Measurements from ENCODE around the gene DPYSL4. TPM values are rescaled to one million over a fixed set of nuclear protein-coding genes. Genes with fewer than 3 reads are reported as not detected.

DPYSL4 gene
- total RNA-seq, 1 donor from 2014 or later, result 26.1 TPM

- no peak overlapping the region for H3K27ac ChIP-seq (ENCODE audit: low read depth, low read length)
- Mint-ChIP-seq H3K27ac (ENCODE audit: unreplicated experiment) (no peak overlapping the region), H3K9me3 (ENCODE audit: unreplicated experiment) (no peaks in the 10 kb centered on the region), H3K4me3 (ENCODE audit: unreplicated experiment) (no peak overlapping the region), H3K27me3 (ENCODE audit: low read depth, unreplicated experiment) (peaks cover 20% of the 10 kb centered on the region), H3K36me3 (ENCODE audit: low read depth, unreplicated experiment) (no peaks in the 10 kb centered on the region), H3K4me1 (ENCODE audit: low read depth, unreplicated experiment) (no peaks in the 10 kb centered on the region)
- H3K36me3 ChIP-seq (ENCODE audit: insufficient read depth, low read length), result no peaks in the 10 kb centered on the region
- DNase-seq (ENCODE audit: low read depth) (no peak), FAIRE-seq (no peak)
- TF ChIP-seq EZH2 (IDR thresholded peaks at IDR 0.05; ENCODE audit: insufficient read depth, low read length), result no peak
- TF ChIP-seq CTCF (IDR thresholded peaks at IDR 0.05; ENCODE audit: insufficient read depth, low read depth, low read length), result no peak
- H3K79me2 ChIP-seq (ENCODE audit: insufficient read depth, low read length), result no peaks in the 10 kb centered on the region
- no peaks in the 10 kb centered on the region for H3K9me3 ChIP-seq (ENCODE audit: insufficient read depth, low read depth, low read length)
- H3K4me1 ChIP-seq (ENCODE audit: insufficient read depth, low read length), result no peaks in the 10 kb centered on the region
- no peak overlapping the region for H2AFZ ChIP-seq (ENCODE audit: low read depth, low read length)
- H3K9ac ChIP-seq (ENCODE audit: low read length), result no peak overlapping the region
- H3K27me3 ChIP-seq (ENCODE audit: insufficient read depth, low read length), result no peaks in the 10 kb centered on the region
- H4K20me1 ChIP-seq (ENCODE audit: insufficient read depth, low read length), result no peaks in the 10 kb centered on the region
- H3K4me2 ChIP-seq (ENCODE audit: low read length), result no peak overlapping the region
- no peak overlapping the region for H3K4me3 ChIP-seq (ENCODE audit: insufficient read depth, low read depth, low read length)
Observed at GRCh38 chr10:132152896-132153580, 33.7 kb upstream of the DPYSL4 start.

- H3K27me3 Mint-ChIP-seq (ENCODE audit: low read depth, unreplicated experiment), result peaks cover 19% of the 10 kb centered on the region
- no peaks in the 10 kb centered on the region for H3K9me3 Mint-ChIP-seq (ENCODE audit: unreplicated experiment)
- no peaks in the 10 kb centered on the region for H3K79me2 ChIP-seq (ENCODE audit: insufficient read depth, low read length)
- no peak overlapping the region for H3K9ac ChIP-seq (ENCODE audit: low read length)
- TF ChIP-seq CTCF (IDR thresholded peaks at IDR 0.05; ENCODE audit: insufficient read depth, low read depth, low read length), result no peak
- H3K27ac Mint-ChIP-seq (ENCODE audit: unreplicated experiment), result no peak overlapping the region
- no peaks in the 10 kb centered on the region for H3K4me1 Mint-ChIP-seq (ENCODE audit: low read depth, unreplicated experiment)
- no peaks in the 10 kb centered on the region for H3K9me3 ChIP-seq (ENCODE audit: insufficient read depth, low read depth, low read length)
- no peaks in the 10 kb centered on the region for H4K20me1 ChIP-seq (ENCODE audit: insufficient read depth, low read length)
- no peaks in the 10 kb centered on the region for H3K4me1 ChIP-seq (ENCODE audit: insufficient read depth, low read length)
- no peak overlapping the region for H2AFZ ChIP-seq (ENCODE audit: low read depth, low read length)
- no peak for FAIRE-seq
- no peaks in the 10 kb centered on the region for H3K36me3 ChIP-seq (ENCODE audit: insufficient read depth, low read length)
- H3K4me2 ChIP-seq (ENCODE audit: low read length), result no peak overlapping the region
- no peaks in the 10 kb centered on the region for H3K36me3 Mint-ChIP-seq (ENCODE audit: low read depth, unreplicated experiment)
- no peak overlapping the region for H3K4me3 ChIP-seq (ENCODE audit: insufficient read depth, low read depth, low read length)
- no peak overlapping the region for H3K27ac ChIP-seq (ENCODE audit: low read depth, low read length)
- DNase-seq (ENCODE audit: low read depth), result no peak
- H3K27me3 ChIP-seq (ENCODE audit: insufficient read depth, low read length), result no peaks in the 10 kb centered on the region
- no peak overlapping the region for H3K4me3 Mint-ChIP-seq (ENCODE audit: unreplicated experiment)
Observed at GRCh38 chr10:132153616-132154217, 33.0 kb upstream of the DPYSL4 start.

GRCh38 chr10:132154440-132154839 is 32.3 kb upstream of the DPYSL4 start:
- H3K4me3 Mint-ChIP-seq (ENCODE audit: unreplicated experiment), result no peak overlapping the region
- no peaks in the 10 kb centered on the region for H3K9me3 ChIP-seq (ENCODE audit: insufficient read depth, low read depth, low read length)
- H3K4me1 ChIP-seq (ENCODE audit: insufficient read depth, low read length), result no peaks in the 10 kb centered on the region
- TF ChIP-seq CTCF (IDR thresholded peaks at IDR 0.05; ENCODE audit: insufficient read depth, low read depth, low read length) (no peak), EZH2 (IDR thresholded peaks at IDR 0.05; ENCODE audit: insufficient read depth, low read length) (no peak)
- no peaks in the 10 kb centered on the region for H3K79me2 ChIP-seq (ENCODE audit: insufficient read depth, low read length)
- H3K36me3 Mint-ChIP-seq (ENCODE audit: low read depth, unreplicated experiment), result no peaks in the 10 kb centered on the region
- no peaks in the 10 kb centered on the region for H3K4me1 Mint-ChIP-seq (ENCODE audit: low read depth, unreplicated experiment)
- H3K27me3 ChIP-seq (ENCODE audit: insufficient read depth, low read length), result no peaks in the 10 kb centered on the region
- H3K4me2 ChIP-seq (ENCODE audit: low read length), result no peak overlapping the region
- H3K9me3 Mint-ChIP-seq (ENCODE audit: unreplicated experiment), result no peaks in the 10 kb centered on the region
- H3K27me3 Mint-ChIP-seq (ENCODE audit: low read depth, unreplicated experiment), result peaks cover 19% of the 10 kb centered on the region
- H4K20me1 ChIP-seq (ENCODE audit: insufficient read depth, low read length), result no peaks in the 10 kb centered on the region
- no peaks in the 10 kb centered on the region for H3K36me3 ChIP-seq (ENCODE audit: insufficient read depth, low read length)
- DNase-seq (ENCODE audit: low read depth) (no peak), FAIRE-seq (no peak)
- H3K9ac ChIP-seq (ENCODE audit: low read length), result no peak overlapping the region
- H2AFZ ChIP-seq (ENCODE audit: low read depth, low read length), result no peak overlapping the region
- H3K4me3 ChIP-seq (ENCODE audit: insufficient read depth, low read depth, low read length), result no peak overlapping the region
- no peak overlapping the region for H3K27ac ChIP-seq (ENCODE audit: low read depth, low read length)
- no peak overlapping the region for H3K27ac Mint-ChIP-seq (ENCODE audit: unreplicated experiment)

Measured in astrocyte (in vitro differentiated cells and primary cell).